T-helper 2 cell (primary cell): ENCODE data around the gene ZNF711.
"Not testable (repeated sequence)": the region's sequence is repeated elsewhere in the genome, so short reads cannot be mapped to it uniquely, and the experiment has no call there.

Experiments
- DNase-seq, 5 experiments: peaks; one replicate each; pipeline versions ENCODE4 v3.0.0 to v3.0.0-alpha.2; 2012 to 2022
- total RNA-seq, 2 donors: gene quantifications; one replicate each; lab custom pipeline; 2026; lab: John Stamatoyannopoulos, UW

The ZNF711 gene
- 5.0 to 6.3 reads per million in 2 donors for total RNA-seq

GRCh38 chrX:85243761-85244449, at the start of gene ZNF711, which contains the start of gene SATL1:
Gene ZNF711 (plus strand): TSS chrX:85243991. CDS start chrX:85247573, 3,582 bp downstream.
Gene SATL1 (minus strand): TSS chrX:85243779. CDS start chrX:85108968, 134,811 bp downstream.
- peak in 3 of 5 experiments; percentile 1 to 6 (median 5) for DNase-seq

- DNase-seq = no peak
Measured at GRCh38 chrX:85196319-85196718, 47.5 kb upstream of the ZNF711 start.

- no peak for DNase-seq
Measured at GRCh38 chrX:85203461-85203970, 40.3 kb upstream of the ZNF711 start.

DNA sequence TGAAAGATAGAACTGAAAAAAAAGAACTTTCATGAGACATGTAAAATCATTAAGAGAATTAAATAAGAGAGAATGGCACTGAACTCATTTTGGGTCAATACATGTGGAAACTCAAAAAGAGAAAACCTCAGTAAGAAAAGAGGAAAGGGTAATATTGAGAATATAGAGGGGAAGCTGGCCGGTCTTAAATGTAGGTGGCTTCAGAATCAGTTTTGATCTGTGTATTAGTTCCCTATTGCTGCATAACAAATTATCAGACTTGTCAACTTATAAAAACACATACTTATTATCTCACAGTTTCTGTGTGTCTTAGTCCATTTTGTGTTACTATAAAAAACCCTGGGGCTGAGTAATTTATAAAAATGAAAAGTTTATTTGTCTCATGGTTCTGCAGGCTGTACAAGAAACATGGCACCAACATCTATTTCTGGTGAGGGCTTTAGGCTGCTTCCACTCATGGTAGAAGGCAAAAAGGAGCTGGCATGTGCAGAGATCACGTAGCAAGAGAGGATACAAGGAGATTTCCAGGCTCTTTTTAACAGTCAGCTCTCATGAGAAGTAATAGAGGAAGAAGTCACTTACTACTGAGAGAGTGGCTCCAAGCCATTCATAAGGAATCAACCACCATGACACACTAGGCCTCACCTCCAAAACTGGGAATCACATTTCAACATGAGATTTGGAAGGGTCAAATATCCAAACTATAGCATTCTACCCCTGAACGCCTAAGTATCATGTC, 29.8 kb upstream of the ZNF711 start:
- DNase-seq = no peak

DNA sequence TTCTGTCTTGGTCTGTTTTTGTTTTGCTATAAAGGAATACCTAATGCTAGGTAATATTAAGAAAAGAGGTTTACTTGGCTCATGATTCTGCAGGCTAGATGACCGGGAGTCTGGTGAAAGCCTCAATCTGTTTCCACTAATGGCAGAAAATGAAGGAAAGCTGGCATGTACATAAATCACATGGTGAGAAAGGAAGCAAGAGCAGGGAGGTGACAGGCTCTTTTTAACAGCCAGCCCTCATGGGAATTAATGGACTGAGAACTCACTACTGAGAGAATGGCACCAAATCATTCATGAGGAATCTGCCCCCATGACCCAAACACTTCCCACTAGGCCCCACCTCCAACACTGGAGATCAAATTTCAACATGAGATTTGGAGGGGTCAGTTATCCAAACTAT, 27.8 kb upstream of the ZNF711 start:
- no peak for DNase-seq

DNA sequence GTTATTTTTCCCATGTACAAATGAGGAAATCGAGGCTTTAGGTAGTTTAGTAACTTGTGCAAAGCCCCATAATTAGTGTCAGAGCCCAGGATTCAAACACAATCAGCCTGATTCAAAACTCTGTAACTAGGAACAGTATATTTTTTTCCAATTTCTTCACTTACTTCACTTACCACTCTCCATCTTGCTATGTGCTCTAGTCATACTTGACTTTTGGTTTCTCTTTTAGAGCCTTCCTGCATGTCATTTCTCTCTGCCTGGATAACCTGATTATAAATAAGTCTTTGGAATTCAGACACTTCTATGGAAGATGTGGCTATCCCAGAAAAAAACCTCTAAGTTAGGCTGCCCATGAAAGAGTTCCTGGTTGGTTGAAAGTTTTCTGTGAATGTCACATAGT, 22.4 kb upstream of the ZNF711 start:
- no peak for DNase-seq

DNA sequence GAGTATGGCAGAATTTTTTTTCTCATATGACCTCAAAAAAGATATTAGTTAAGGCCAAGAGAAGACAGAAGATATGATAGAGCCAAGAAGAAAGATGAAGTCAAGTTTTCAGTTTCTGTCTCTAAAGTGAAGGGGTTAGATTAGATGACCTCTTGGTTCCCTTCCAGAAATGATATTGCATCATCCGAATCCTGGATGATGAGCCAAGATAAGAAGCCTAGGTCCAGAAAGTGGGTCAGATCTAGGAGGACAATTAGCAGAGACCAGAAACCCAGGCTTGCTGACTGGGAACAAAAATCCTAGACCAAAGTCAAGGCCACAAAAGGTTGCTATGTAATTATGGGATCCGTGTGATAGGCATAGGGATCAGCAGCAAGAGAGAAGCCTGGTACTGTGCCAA, 20.4 kb upstream of the ZNF711 start:
- no peak for DNase-seq

GRCh38 chrX:85243155-85243554, 636 bp upstream of the ZNF711 start:
- DNase-seq = no peak

DNA sequence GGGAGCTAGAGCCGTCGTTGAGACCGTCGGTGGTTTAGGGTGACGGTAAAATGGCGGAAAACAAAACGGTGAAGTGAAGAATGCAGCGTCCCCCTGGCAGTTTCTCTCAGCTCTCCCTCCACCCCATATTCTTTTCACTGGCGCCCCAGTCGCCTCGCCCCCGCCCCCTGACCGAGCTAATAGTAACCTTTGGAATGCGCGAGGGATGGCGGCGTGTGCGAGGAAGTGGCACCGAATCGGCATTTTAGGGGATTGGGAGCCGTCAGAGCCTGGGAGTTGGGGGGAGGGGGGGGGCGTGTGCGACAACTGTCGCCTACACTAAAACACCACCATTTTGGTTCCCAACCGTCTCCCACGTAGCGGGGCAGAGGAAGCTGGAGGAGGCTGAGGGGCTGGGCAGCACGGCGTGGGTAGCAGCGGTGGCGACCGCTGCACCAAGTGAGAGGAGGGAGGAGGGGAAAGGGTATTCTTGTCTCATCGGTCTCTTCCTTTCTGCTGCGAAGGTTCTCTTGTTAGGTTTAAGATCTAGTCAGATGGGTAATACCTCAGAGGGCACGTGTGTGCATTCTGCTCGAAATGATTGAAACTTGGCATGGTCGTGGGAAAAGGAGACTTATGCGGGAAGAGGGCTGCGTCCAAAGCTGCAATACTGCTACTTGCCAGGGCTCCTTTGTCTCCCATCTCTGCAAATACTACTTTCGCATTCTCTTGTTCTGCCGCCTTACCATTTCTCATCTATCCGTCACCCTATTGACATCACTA, 840 bp downstream of the ZNF711 start:
- DNase-seq = peak in 1 of 5 experiments; percentile 2

DNA sequence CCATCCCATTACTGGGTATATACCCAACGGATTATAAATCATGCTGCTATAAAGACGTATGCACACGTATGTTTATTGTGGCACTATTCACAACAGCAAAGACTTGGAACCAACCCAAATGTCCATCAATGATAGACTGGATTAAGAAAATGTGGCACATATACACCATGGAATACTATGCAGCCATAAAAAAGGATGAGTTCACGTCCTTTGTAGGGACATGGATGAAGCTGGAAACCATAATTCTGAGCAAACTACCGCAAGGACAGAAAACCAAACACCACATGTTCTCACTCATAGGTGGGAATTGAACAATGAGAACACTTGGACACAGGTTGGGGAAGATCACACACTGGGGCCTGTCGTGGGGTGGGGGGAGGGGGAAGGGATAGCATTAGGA, 41.5 kb downstream of the ZNF711 start:
- not testable (repeated sequence) for DNase-seq

DNA sequence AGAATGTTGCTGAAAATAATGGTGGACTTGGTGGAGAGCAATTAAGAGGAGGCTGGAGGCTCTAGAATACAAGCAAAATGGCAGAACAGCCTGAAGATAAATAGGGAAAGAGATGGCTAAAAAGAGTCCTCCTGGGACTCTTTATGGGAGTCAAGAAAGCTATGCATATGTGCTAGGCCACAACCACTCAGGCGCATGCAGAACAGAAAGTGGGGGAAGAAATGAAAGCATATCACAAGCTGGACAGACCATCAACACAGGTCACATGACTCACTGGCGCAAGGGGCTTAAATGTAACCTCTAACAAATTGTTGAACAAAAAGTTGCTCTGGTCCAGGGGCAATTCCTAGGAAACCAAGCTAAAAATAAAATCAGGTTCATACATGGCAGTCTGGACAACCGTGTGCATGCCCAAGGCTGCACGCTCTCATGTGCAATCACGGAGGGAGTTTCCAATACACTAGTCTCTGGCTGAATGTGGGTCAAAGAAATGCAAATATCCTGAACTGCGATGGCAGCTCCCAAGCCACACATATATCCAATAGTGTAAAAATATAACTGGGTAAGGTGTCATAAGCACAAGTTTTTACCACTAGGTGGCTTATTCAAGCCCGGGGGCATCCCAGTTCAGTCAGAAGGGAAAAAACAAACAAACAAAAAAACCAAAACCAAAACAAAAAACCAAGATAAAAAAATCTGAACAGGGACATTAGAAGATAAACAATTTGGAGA, 45.4 kb downstream of the ZNF711 start:
- no peak for DNase-seq

DNA sequence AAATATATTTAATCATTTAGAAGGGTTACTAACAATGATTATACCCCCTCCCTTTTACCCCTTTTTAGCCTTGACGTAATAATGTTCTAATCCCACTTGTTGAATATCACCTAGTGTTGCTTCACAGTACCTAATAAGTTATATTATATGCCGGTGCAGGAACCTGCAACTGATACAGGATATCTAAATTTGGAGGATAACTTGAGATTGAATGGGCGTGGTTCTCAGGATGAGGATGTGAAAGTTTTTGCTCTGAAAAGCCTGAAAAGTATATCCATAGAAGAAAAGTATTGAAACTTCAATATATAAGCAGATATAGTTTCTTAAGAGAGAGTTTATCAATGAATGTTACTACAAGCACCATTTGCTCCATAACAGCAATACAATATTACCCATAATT, 59.8 kb downstream of the ZNF711 start:
- no peak for DNase-seq

- DNase-seq = no peak
Measured at GRCh38 chrX:85309717-85310116, 65.9 kb downstream of the ZNF711 start.

DNA sequence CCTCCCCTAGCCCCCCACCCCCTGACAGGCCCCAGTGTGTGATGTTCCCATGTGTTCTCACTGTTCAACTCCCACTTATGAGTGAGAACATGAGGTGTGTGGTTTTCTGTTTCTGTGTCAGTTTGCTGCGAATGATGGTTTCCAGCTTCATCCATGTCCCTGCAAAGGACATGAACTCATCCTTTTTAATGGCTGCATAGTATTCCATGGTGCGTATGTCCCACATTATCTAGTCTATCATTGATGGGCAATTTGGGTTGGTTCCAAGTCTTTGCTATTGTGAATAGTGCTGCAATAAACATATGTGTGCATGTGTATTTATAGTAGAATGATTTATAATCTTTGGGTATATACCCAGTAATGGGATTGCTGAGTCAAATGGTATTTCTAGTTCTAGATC, 67.6 kb downstream of the ZNF711 start:
- DNase-seq = not testable (repeated sequence)
